GM10266 (cell line): ENCODE results near the gene ASB16.
"Not testable (repeated sequence)": the region's sequence is repeated elsewhere in the genome, so short reads cannot be mapped to it uniquely, and the experiment has no call there.

Experiments
- DNase-seq: peaks from one replicate; pipeline ENCODE4 v3.0.0; 2012; ENCODE audit errors: extremely low spot score
- TF ChIP-seq, protein P1 (sequence below): IDR thresholded peaks from 2 replicates; pipeline ENCODE4 v1.5.1; 2012; ENCODE audit warnings: mild to moderate bottlenecking, low read depth; ENCODE audit not compliant: control insufficient read depth, insufficient read depth; ENCODE audit errors: missing control alignments

Gene ASB16

DNA sequence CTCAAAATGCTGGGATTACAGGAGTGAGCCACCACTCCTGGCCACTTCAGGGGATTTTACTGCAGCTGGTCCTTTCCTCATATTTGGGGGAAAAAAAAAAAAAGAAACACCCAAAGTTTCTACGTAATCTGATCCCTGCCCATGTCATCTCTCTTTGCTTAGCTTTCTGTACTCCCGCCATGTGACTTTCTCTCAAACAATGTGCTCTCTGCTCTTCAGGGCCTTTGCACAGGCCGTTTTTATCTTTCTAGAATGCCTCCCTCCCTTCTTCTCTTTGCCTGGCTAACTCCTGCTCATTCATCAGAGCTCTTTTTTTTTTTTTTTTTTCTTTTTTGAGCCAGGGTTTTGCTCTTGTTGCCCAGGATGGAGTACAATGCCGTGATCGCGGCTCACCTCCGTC is 42.1 kb upstream of the ASB16 start:
- TF ChIP-seq, protein P1, sequence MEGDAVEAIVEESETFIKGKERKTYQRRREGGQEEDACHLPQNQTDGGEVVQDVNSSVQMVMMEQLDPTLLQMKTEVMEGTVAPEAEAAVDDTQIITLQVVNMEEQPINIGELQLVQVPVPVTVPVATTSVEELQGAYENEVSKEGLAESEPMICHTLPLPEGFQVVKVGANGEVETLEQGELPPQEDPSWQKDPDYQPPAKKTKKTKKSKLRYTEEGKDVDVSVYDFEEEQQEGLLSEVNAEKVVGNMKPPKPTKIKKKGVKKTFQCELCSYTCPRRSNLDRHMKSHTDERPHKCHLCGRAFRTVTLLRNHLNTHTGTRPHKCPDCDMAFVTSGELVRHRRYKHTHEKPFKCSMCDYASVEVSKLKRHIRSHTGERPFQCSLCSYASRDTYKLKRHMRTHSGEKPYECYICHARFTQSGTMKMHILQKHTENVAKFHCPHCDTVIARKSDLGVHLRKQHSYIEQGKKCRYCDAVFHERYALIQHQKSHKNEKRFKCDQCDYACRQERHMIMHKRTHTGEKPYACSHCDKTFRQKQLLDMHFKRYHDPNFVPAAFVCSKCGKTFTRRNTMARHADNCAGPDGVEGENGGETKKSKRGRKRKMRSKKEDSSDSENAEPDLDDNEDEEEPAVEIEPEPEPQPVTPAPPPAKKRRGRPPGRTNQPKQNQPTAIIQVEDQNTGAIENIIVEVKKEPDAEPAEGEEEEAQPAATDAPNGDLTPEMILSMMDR = no peak
- no peak for DNase-seq

DNA sequence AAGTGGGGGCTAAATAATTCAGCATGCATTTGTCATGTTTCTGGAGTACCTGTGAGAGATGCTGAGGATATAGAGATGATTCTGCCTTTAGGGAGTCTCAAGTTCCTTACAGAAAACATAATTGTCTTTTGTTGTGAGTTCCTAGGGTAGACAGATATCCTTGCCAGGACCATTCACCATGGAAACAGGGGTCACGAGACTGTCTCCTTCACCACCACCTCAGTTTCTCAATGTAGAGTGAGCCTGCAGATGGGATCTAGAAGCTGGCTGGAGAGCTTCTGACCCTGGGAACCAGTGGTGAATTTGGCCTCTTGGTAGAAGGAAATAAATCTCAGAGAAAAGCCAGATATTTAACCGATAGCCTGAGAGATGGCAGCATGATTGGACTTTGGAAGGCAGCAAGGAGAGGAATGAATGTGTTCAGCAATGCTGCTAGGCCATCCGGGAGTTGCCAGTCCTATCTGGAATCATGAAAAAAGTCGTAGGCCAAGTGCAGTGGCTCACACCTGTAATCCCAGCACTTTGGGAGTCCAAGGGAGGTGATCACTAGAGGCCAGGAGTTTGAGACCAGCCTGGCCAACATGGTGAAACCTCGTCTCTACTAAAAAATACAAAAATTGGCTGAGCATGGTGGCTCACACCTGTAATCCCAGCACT is 39.7 kb upstream of the ASB16 start:
- no peak for DNase-seq
- TF ChIP-seq, protein P1 = no peak

DNA sequence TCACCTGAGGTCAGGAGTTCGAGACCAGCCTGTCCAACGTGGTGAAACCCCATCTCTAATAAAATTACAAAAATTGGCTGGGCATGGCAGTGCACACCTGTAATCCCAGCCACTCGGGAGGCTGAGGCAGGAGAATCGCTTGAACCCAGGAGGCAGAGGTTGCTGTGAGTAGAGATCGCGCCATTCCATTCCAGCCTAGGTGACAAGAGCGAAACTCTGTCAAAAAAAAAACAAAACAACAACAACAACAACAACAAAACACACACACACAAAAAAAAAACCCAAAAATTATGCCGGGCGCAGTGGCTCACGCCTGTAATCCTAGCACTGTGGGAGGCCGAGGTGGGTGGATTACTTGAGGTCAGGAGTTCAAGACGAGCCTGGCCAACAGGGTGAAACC is 39.1 kb upstream of the ASB16 start:
- not testable (repeated sequence) for DNase-seq

DNA sequence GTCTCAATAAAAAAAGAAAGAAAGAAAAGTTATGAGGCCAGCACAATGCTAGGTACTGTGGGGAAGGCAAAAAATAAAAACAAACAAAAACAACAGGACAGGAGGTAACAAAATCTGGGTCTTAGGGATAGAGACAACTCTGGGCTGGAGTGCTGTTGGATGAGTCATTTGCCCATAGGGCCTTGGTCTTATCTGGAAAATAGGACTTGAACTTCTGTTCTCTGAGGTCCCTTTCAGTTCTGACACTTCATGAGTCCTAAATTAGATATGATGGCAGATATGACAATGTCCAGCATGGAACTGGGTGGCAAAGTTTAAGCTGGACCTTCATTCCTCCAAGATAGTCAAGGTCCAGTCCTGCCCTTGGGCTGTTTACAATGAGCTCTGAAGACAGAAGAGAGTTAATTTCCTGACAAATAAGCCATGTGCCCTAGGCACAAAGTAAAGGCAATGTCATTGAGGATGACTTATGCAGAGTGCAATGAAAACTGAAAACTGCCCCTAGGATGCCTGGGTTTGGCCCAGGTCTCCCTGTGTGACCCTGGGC is 38.2 kb upstream of the ASB16 start:
- TF ChIP-seq, protein P1 = no peak
- no peak for DNase-seq

DNA sequence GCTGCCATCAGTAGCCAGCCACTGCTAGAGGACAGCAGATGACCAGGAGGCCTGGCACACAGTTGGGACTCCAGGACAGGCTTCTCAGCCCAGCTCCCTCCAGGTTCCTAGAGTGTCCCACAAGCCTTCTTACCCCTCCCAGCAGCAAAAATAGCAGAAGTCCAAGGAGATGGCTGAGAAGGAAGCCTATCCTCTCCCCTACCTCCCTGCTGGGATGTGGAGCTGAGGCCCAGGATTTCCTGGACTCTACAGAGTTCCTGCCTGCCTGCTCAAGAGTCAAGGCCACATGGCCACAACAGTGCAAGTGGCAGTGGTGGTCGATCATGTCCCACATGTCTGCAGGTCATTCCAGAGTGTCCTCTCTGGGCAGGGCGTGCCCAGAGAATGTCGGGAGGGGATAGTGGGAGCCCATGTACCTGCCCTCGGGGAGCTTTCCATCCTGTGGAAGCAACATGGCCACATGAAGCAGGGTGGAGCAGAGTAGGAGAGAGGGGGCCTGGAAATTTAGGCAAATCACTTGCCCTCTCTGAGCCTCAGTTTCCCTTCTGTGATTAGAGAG is 36.5 kb upstream of the ASB16 start:
- no peak for DNase-seq
- TF ChIP-seq, protein P1 = no peak

DNA sequence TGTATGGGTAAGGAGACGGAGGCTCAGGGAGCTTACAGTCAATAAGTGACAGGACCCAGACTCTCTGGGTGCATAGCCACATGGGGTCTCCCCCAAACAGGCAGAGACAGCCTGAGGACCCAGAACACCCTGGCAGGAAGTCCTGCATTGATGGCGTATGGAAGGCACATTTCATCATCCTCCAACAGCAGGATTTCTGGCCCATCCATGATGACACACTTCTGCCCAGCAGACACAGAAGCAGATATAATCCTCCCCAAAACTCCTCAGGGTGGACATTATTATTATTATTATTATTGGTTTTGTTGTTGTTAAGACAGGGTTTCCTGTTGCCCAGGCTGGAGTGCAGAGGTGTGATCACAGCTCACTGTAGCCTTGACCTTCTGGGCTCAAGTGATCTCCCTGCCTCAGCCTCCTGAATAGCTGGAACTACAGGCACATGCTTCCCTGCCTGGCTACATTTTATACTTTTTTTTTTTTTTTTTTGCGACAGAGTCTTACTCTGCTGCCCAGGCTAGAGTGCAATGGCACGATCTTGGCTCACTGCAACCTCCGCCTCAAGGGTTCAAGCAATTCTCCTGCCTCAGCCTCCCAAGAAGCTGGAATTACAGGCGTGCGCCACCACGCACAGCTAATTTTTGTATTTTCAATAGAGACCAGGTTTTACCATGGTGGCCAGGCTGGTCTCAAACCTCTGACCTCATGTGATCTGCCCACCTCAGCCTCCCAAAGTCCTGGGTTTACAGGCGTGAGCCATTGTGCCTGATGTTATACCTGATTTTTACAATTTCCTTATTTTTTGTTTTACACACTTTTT is 35.5 kb upstream of the ASB16 start:
- TF ChIP-seq, protein P1 = no peak
- no peak for DNase-seq

DNA sequence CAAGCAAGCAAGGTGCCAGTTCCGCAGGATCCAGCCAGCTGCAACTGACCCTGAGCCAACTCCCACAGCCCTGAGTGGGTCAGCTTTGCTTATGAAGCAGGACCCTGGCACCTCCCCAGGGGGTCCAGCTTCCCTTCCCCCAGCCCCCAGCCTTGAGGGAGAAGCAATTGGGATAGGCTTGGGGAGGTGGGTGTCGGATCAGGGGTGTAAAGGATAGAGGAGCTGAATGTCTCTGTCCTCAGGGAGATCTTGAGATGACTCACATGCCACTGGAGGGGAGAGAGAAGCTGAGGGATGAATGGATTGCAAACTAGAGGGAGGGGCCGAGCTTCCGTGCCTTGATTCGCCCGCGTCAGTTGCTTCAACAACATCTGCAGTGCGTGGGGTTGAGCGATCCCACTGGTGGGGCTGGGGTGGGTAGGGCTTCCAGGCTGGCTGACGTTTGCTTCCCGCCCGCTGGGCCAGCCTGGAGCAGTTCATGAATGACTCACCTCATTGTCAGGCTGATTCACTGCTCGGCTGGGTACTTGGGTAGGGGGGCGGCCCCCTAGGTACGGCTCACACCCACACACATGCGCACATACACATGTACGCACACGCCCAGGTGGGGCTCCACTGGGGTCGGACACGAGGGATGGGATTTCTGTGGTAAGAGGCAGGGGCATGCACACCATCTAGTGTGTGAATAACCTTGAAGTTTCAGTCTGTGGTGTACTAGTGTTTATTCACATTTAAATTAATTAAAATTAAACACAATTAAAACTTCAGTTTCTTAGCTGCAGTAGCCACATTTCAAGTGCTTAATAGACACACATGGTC is 32.4 kb upstream of the ASB16 start:
- DNase-seq = peak; percentile 59
- TF ChIP-seq, protein P1 = no peak

DNA sequence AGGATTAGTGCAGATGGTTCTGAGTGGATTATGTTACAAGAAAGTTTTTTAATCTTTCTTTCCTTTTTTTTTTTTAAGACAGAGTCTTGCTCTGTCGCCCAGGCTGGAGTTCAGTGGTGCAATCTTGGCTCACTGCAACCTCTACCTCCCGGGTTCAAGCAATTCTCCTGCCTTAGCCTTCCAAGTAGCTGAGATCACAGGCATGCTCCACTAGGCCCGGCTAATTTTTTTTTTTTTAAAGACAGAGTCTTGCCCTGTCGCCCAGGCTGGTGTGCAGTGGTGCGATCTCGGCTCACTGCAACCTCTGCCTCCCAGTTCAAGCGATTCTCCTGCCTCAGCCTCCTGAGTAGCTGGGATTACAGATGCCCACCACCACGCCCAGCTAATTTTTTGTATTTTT is 26.6 kb upstream of the ASB16 start:
- DNase-seq = not testable (repeated sequence)
